GM19043 (cell line): Measurements from ENCODE around the gene CELF2.
"Not testable (repeated sequence)": the region's sequence is repeated elsewhere in the genome, so short reads cannot be mapped to it uniquely, and the experiment has no call there.

Experiments used
- ATAC-seq: cut with Tn5 transposase; IDR thresholded peaks from one replicate; pipeline ENCODE4 v1.9.1; 2021; ENCODE audit warnings: low read depth; ENCODE audit not compliant: unreplicated experiment

The CELF2 gene

GRCh38 chr10:11357439-11357838, 339.8 kb downstream of the CELF2 start:
- no peak for ATAC-seq

- no peak for ATAC-seq
Measured at GRCh38 chr10:11358011-11358410, 340.3 kb downstream of the CELF2 start.

- no peak for ATAC-seq
Measured at GRCh38 chr10:11358923-11359575, 341.4 kb downstream of the CELF2 start.

- no peak for ATAC-seq
Measured at GRCh38 chr10:11359869-11360268, 342.2 kb downstream of the CELF2 start.

GRCh38 chr10:11363497-11363896, 345.8 kb downstream of the CELF2 start:
- no peak for ATAC-seq

GRCh38 chr10:11364241-11364640, 346.6 kb downstream of the CELF2 start:
- ATAC-seq = no peak

GRCh38 chr10:11366889-11367288, 349.2 kb downstream of the CELF2 start:
- ATAC-seq = not testable (repeated sequence)

- ATAC-seq = no peak
Measured at GRCh38 chr10:11367505-11367904, 349.8 kb downstream of the CELF2 start.

- ATAC-seq = no peak
Measured at GRCh38 chr10:11373717-11374171, 356.1 kb downstream of the CELF2 start.

- no peak for ATAC-seq
Measured at GRCh38 chr10:11377267-11377666, 359.6 kb downstream of the CELF2 start.

GRCh38 chr10:11378835-11379234, 361.2 kb downstream of the CELF2 start:
- ATAC-seq = no peak

GRCh38 chr10:11379771-11380170, 362.1 kb downstream of the CELF2 start:
- no peak for ATAC-seq

GRCh38 chr10:11381023-11381422, 363.4 kb downstream of the CELF2 start:
- no peak for ATAC-seq

- no peak for ATAC-seq
Measured at GRCh38 chr10:11381511-11381910, 363.8 kb downstream of the CELF2 start.

GRCh38 chr10:11382187-11382586, 364.5 kb downstream of the CELF2 start:
- no peak for ATAC-seq

- no peak for ATAC-seq
Measured at GRCh38 chr10:11386044-11386443, 368.4 kb downstream of the CELF2 start.
